Measurements from ENCODE around the gene ACO2. TPM values are rescaled to one million over a fixed set of nuclear protein-coding genes. Genes with fewer than 3 reads are reported as not detected.

ACO2 gene
- total RNA-seq, 1 donor from 2014 or later, result 114 TPM

- Mint-ChIP-seq H3K4me3 (ENCODE audit: unreplicated experiment) (peak overlapping the region; percentile 74), H3K36me3 (ENCODE audit: unreplicated experiment) (no peaks in the 10 kb centered on the region), H3K9me3 (ENCODE audit: unreplicated experiment) (peaks cover 4% of the 10 kb centered on the region), H3K4me1 (ENCODE audit: low read depth, unreplicated experiment) (peaks cover 32% of the 10 kb centered on the region), H3K27ac (ENCODE audit: unreplicated experiment) (peak overlapping the region; percentile 96), H3K27me3 (ENCODE audit: unreplicated experiment) (peaks cover 3% of the 10 kb centered on the region)
- no peak for TF ChIP-seq CTCF (IDR thresholded peaks at IDR 0.05; ENCODE audit: partially characterized antibody, unreplicated experiment)
- DNase-seq, result peak; percentile 67
These were observed 35.5 kb downstream of the ACO2 start for GRCh38 chr22:41504397-41504796.

DNA sequence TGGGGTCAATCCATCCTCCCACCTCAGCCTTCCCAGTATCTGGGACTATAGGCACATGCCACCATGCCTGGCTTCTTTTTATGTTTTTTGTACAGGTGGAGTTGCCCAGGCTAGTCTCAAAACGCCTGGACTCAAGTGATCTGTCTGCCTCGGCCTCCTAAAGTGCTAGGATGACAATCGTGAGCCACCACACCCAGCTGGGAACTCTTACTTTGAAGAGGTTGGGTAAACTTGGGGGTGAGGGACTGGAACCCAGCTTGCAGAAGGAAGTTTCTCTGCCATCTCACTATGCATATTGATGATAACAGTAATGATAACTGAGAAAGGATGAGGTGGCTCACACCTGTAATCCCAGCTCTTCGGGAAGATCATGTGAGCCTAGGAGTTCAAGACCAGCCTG lies 35.9 kb downstream of the ACO2 start:
- H3K27ac Mint-ChIP-seq (ENCODE audit: unreplicated experiment), result peak overlapping the region; percentile 96
- peaks cover 33% of the 10 kb centered on the region for H3K4me1 Mint-ChIP-seq (ENCODE audit: low read depth, unreplicated experiment)
- peaks cover 3% of the 10 kb centered on the region for H3K27me3 Mint-ChIP-seq (ENCODE audit: unreplicated experiment)
- H3K36me3 Mint-ChIP-seq (ENCODE audit: unreplicated experiment), result no peaks in the 10 kb centered on the region
- no peak for DNase-seq
- H3K4me3 Mint-ChIP-seq (ENCODE audit: unreplicated experiment), result peak overlapping the region; percentile 69
- H3K9me3 Mint-ChIP-seq (ENCODE audit: unreplicated experiment), result peaks cover 4% of the 10 kb centered on the region
- no peak for TF ChIP-seq CTCF (IDR thresholded peaks at IDR 0.05; ENCODE audit: partially characterized antibody, unreplicated experiment)

- peaks cover 33% of the 10 kb centered on the region for H3K4me1 Mint-ChIP-seq (ENCODE audit: low read depth, unreplicated experiment)
- no peaks in the 10 kb centered on the region for H3K36me3 Mint-ChIP-seq (ENCODE audit: unreplicated experiment)
- no peak for TF ChIP-seq CTCF (IDR thresholded peaks at IDR 0.05; ENCODE audit: partially characterized antibody, unreplicated experiment)
- H3K4me3 Mint-ChIP-seq (ENCODE audit: unreplicated experiment), result peak overlapping the region; percentile 46
- H3K27ac Mint-ChIP-seq (ENCODE audit: unreplicated experiment), result peak overlapping the region; percentile 70
- DNase-seq, result no peak
- H3K27me3 Mint-ChIP-seq (ENCODE audit: unreplicated experiment), result peaks cover 5% of the 10 kb centered on the region
- H3K9me3 Mint-ChIP-seq (ENCODE audit: unreplicated experiment), result peaks cover 4% of the 10 kb centered on the region
These were observed 36.7 kb downstream of the ACO2 start for GRCh38 chr22:41505511-41506220.

DNA sequence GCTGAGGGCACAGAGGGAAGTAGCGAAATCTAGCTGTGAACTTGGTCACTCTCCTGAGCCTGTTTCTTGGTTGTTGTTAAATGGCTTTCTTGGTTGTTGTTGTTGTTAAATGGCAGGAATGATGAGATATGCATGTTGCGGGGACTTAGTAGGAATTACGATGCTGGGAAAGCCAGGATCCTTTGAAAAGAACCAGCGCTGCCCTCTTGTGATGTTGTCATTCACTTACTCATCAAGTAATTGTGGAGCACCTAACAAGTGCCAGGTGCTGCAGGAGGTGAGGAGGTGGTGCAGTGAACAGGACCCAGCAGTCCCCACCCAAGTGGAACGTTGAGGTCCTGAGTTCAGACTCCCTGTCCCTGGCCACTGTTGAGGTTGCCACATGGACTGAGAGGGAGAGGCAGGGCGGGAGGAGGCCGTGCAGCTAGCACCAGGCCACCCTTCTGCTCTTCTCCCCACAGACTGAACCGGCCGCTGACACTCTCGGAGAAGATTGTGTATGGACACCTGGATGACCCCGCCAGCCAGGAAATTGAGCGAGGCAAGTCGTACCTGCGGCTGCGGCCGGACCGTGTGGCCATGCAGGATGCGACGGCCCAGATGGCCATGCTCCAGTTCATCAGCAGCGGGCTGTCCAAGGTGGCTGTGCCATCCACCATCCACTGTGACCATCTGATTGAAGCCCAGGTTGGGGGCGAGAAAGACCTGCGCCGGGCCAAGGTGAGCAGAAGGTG lies 38.6 kb downstream of the ACO2 start:
- H3K9me3 Mint-ChIP-seq (ENCODE audit: unreplicated experiment), result peaks cover 4% of the 10 kb centered on the region
- no peaks in the 10 kb centered on the region for H3K36me3 Mint-ChIP-seq (ENCODE audit: unreplicated experiment)
- H3K27me3 Mint-ChIP-seq (ENCODE audit: unreplicated experiment), result peaks cover 5% of the 10 kb centered on the region
- H3K27ac Mint-ChIP-seq (ENCODE audit: unreplicated experiment), result peak overlapping the region; percentile 65
- peaks cover 39% of the 10 kb centered on the region for H3K4me1 Mint-ChIP-seq (ENCODE audit: low read depth, unreplicated experiment)
- H3K4me3 Mint-ChIP-seq (ENCODE audit: unreplicated experiment), result peak overlapping the region; percentile 6
- no peak for DNase-seq
- no peak for TF ChIP-seq CTCF (IDR thresholded peaks at IDR 0.05; ENCODE audit: partially characterized antibody, unreplicated experiment)

GRCh38 chr22:41508770-41509170 lies 39.9 kb downstream of the ACO2 start:
- no peak overlapping the region for H3K27ac Mint-ChIP-seq (ENCODE audit: unreplicated experiment)
- peak; percentile 77 for DNase-seq
- TF ChIP-seq CTCF (IDR thresholded peaks at IDR 0.05; ENCODE audit: partially characterized antibody, unreplicated experiment), result peak; percentile 33
- H3K36me3 Mint-ChIP-seq (ENCODE audit: unreplicated experiment), result no peaks in the 10 kb centered on the region
- H3K27me3 Mint-ChIP-seq (ENCODE audit: unreplicated experiment), result peaks cover 6% of the 10 kb centered on the region
- no peak overlapping the region for H3K4me3 Mint-ChIP-seq (ENCODE audit: unreplicated experiment)
- peaks cover 4% of the 10 kb centered on the region for H3K9me3 Mint-ChIP-seq (ENCODE audit: unreplicated experiment)
- peaks cover 50% of the 10 kb centered on the region for H3K4me1 Mint-ChIP-seq (ENCODE audit: low read depth, unreplicated experiment)
